GM18517 (cell line): ENCODE data around the gene MCOLN2.
"Not testable (repeated sequence)": the region's sequence is repeated elsewhere in the genome, so short reads cannot be mapped to it uniquely, and the experiment has no call there.

ENCODE experiments used
- ATAC-seq: cut with Tn5 transposase; IDR thresholded peaks from one replicate; pipeline ENCODE4 v1.9.1; 2021; ENCODE audit warnings: mild to moderate bottlenecking, moderate library complexity; ENCODE audit not compliant: unreplicated experiment

The MCOLN2 gene

DNA sequence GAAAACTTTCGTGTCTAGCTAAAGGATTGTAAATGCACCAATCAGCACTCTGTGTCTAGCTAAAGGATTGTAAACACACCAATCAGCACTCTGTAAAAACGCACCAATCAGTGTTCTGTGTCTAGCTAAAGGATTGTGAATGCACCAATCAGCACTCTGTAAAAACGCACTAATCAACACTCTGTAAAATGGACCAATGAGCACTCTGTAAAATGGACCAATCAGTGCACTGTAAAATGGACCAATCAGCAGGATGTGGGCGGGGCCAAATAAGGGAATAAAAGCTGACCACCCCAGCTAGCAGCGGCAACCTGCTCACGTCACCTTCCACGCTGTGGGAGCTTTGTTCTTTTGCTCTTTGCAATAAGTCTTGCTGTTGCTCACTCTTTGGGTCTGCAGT is 94.2 kb downstream of the MCOLN2 start:
- not testable (repeated sequence) for ATAC-seq

DNA sequence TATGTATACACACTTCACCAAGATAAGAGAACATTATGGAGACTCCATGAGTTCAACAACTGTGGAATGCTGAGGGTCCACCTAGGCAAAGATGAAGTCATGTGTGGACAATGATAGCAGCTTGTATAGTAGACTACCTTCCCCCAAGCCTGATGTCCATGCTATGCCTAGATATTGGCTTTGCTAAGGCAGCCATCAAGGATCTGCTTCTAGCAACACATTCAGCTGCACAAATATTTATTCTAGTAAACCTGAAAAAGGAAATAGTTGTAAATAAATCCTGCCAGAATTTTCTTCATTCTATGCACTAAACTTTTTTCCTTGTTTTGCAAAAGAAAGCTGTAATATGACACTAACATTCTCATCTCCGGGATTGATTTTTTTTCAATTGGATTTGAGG is 96.9 kb downstream of the MCOLN2 start:
- no peak for ATAC-seq

DNA sequence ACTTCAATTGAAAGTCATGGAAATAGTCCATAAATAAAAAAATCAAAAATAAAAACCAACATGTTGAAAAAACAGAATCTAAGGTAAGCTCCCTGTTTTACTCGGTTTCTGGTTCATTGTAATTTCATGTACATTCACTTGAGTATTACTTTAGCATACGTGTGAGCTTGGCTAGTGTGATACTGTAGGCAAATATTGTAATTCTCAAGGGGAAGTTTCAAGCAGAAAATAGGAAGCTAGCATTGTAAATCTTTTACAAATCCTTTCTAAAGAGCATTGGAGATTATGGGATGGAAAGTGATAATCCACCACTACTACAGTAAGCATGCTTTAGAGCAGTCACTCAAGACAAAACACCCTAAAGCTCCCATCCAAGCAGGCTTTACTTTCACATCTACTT is 100.6 kb downstream of the MCOLN2 start:
- ATAC-seq, result no peak

DNA sequence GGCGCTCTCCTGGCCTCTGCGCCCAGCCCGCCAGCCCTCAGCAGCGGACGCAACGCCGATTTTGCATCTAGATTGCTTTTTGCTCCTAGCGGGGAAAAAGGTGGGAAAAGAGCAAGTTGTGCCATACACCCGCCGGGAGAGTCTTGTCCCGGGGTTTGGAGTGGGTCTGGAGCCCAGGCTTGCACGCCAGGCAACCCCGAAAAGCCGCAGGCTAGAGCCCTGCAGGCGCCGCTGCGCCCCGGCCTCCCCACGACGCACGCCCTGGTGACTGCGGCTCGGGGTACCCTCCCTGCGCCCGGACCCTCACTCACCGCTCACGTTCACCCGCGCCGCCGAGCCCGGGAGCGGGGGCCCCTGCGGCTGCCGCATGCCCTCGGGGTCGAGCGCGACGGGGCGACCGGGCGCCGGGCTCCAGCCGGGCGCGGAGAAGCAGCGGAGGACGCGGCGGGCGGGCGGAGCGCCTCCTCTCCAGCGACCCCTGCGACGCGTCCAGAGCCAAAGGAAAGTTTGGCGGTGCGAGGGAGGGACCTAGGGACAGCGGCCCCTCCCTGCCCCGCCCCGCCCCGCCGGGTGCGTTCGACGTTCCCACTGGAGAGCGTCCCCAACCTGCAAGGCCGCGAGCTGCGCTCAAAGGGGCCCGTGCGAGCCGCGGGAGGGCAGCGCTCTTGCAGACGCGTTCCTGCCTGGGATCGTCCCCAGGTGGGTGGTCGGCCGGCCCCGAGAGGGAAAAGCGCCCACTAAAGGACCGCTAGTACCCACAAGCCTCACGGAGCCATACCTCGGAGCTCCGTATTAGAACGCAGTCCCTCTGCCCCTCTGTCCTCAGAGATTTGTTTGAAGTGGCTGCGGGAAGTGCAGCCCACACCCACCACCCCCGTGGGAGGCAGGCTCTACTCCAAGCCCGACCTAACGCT is 104.0 kb downstream of the MCOLN2 start, which contains the start of gene LPAR3:
Gene LPAR3 (minus strand): TSS at position 502 of the 914 bp plus-strand sequence. CDS start 27,086 bp downstream, outside the sequence.
- ATAC-seq, result no peak

DNA sequence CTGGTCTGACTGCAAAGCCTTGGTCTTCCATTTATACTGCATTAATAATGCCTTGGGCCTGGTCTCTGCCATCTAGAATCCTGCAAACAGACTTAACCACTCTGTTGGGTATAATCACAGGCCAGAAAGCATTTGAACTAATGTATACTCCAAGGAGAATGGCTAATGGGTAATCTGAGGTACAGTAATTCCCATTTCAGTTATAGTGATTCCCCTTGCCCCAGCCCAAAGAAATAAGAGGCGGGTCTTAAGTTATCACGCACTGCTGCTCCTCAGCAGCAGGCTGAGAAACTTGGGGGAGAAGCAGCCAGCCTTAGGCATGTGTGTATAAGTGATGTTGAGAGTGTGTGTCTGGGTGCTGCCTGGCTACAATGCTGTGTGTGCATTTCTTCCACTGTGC is 106.3 kb downstream of the MCOLN2 start:
- no peak for ATAC-seq

DNA sequence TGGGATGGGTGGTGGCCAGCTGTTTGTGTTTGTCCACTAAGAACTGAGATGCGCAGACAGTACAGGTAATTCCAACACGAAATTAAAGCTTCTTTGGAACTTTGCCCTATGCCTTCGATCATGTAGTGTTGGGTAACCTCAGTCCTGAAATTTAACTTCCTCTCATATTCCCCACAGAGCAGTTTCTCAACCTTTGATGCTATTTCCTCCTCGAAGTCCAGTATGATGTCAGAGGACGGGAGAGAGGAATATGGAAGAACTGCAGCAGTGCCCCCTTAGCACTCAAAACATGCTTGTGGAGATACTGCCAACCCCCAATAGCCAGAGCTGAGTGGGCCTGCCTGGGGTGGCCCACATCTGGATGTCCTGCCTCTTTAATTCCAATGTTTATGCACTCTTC is 107.5 kb downstream of the MCOLN2 start:
- ATAC-seq, result no peak

DNA sequence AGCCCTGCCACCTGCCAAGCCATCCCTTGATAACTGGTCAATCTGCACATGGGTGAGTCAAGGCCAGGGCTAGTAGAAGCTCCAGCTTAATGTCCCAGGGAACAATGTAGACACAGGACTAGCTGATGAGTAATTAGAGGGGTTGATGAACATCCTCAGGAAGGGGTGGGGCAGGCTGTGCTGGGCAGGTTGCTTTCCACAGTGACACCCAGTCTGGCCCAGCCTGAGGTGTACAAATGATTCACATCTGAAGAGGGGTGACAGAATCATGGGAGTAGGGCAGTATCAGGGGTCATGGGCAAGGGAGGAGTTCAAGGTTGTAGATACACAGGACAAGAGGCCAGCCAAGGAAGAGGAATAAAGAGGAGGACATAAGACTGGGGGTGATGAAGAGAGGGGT is 108.2 kb downstream of the MCOLN2 start:
- no peak for ATAC-seq

DNA sequence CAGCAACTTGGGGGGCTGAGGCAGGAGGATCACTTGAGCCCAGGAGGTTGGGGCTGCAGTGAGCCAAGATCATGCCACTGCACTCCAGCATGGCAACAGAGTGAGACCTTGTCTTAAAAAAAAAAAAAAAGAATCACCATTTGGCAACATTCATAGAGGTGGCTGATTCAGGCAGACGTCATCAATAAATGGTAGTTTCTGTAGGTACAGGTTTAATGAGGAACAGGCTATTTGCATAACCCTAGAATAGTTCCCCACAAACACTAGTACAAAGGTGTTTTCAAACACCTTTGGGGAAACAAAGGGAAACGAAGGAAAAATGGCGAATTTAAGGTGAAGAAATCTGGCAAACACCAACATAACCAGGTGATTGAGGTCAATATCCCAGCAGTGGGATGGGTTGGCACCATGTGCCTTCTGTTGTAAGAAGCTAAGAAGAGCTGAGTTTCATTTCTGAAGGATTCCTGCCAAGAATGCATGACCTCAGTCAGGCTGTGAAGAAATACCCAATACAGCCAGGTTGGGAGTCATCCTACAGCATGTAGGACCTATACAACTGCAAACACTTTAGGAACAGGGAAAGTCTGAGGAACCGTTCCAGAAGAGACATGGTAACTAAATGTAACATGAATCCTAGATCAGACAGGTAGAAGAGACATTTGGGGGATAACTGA is 109.5 kb downstream of the MCOLN2 start:
- ATAC-seq, result no peak

DNA sequence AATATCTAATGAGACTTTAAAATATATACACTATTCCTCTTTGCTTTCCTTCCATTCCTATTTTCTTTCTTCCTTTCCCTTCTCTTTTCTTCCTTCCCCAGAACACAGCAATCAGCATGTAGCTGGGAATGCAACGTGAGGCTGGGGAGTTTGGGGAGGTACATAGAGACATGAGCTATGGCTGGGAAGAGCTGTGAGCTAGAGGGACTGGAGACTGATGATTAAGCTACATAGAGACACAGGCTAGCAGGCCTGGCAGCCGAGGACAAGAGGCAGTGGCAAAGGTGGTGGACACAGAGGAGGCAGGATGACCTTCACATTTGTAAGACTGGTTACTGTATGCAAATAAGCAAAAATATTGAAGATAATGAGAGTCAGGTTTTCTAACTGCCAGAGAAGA is 111.4 kb downstream of the MCOLN2 start:
- ATAC-seq, result no peak

DNA sequence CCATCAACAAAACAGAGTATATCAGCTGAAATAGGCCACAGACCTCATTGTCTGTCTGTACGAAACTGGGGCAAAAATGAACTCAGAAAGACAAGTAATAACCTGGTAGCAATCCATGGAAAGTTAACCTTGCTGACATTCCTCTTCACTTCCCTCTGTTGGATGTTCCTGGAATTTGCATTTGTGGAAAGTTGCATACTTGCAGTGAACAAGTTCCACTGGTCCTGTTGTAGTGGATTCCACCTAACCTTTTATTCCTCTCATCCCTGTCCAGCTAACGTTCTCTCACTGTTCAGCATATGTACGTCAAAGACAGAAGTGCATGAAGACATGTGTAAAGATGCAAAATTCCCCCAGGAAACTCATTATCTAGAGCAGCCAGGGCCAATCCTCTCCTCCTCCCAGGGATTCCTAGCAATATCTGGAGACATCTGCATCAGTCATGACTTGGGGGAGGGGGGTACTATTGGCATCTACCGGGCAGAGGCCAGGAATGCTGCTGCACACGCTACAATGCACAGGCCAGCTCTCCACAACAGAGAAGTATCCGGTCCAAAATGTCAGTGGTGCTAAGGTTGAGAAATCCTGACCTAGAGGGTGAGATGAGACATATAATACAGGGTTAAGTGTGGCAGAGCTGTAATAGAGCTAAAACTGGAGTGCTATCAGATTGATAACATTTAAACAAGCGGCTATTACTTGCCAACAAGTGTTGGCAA is 112.1 kb downstream of the MCOLN2 start:
- no peak for ATAC-seq

DNA sequence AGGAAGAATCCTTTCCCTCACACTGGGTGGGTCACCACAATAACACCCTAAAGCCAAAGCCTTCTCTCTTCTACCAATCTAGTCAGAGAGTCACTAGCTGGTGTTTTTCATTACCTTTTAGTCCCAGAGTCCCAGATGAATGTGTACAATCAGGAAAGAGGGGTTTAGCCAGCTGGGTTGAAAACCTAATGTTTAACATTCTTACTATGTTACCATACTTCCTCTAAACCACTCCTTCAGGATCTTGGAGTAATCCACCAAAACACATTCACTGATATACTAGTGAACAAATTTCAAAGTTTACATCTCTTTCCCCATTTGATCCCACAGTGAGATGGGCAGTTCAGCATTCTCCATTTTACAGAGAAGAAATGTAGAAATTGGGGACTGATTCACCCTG is 113.6 kb downstream of the MCOLN2 start:
- ATAC-seq, result no peak

DNA sequence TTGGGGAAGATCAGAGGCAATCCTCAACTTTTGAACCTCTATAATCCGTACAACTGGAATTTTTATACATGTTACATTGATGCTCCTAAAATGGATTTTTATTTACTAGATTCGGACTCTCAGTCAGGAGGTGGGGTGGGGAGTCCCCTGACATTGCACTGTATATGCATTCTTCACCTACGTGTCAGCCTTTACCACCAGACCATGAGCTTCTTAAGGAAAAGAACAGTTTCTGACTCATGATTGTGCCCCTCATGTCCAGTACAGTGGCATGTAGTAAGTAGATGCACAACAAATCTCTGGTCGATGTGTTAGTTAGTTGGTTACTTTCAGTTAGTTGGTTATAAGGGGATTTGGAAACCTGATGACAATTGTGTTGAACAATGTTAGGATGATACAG is 119.3 kb downstream of the MCOLN2 start:
- no peak for ATAC-seq

DNA sequence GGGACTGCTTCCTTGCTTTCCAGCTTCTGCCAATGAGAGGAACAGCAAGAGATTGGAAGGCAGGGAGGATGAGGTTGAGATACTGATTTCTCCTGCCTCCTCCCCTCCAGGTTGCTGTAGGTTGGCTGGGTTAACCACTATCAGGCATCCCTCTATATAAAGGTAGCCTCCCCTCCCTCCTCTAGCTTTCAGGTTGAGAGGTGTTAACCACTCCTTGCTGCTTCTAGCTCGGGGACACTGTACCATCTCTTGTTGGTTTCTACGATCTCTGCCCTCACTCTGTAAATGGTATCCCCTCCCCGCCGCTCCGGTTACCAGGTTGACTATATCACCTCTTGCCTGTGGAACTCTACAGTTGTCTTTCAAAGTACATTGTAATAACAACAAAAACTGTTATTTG is 120.6 kb downstream of the MCOLN2 start:
- no peak for ATAC-seq
